Stomach (tissue), 9 donors: Measurements from ENCODE around the gene ANO1. TPM values are rescaled to one million over a fixed set of nuclear protein-coding genes. Genes with fewer than 3 reads are reported as not detected.
A peak's percentile ranks its signal among the peaks of the same experiment; 100 is the strongest.

Experiments
- DNase-seq, 2 donors: peaks; one replicate each; pipeline versions ENCODE4 v3.0.0 to v3.0.0-alpha.2; 2013 to 2019
- H3K27ac ChIP-seq, 5 donors: fragments of 200-600 bp in 4 of 5; sonication (generic) in 4 of 5; one replicate each; pipeline ENCODE4 v1.5.1; 2013 to 2019; ENCODE audit warnings: mild to moderate bottlenecking in 1 of 5, moderate library complexity in 1 of 5
- H3K27me3 ChIP-seq, 3 donors: fragments of 200-600 bp; sonication (generic); one replicate each; pipeline ENCODE4 v1.5.1; 2017 to 2019; ENCODE audit warnings: mixed run types in 1 of 3
- H3K36me3 ChIP-seq, 4 donors: fragments of 200-600 bp; sonication (generic); 1 replicate in 3 of 4; 2 replicates in 1 of 4; pipeline ENCODE4 v1.5.1; 2016 to 2019
- H3K4me1 ChIP-seq, 4 donors: fragments of 200-600 bp; sonication (generic); one replicate each; pipeline ENCODE4 v1.5.1; 2016 to 2019
- H3K4me3 ChIP-seq, 4 donors: fragments of 200-600 bp; sonication (generic) in 3 of 4; one replicate each; pipeline ENCODE4 v1.5.1; 2016 to 2019; ENCODE audit warnings: mild to moderate bottlenecking in 1 of 4
- H3K9me3 ChIP-seq, 4 donors: fragments of 200-600 bp; sonication (generic); one replicate each; pipeline ENCODE4 v1.5.1; 2016 to 2019
- CTCF ChIP-seq, 7 experiments: fragments of 450-650 bp in 4 of 7; fragments of 200-600 bp in 3 of 7; sonication (generic) in 3 of 7; IDR thresholded peaks; one replicate each; pipeline ENCODE4 v1.5.1; 2016 to 2019; ENCODE audit warnings: antibody characterized with exemption in 7 of 7, control low read depth in 2 of 7, mild to moderate bottlenecking in 1 of 7
- EP300 ChIP-seq: sonication (generic); formaldehyde crosslinking; IDR thresholded peaks from one replicate; pipeline ENCODE4 v1.6.1; 2017; ENCODE audit warnings: antibody characterized with exemption
- POLR2A ChIP-seq, 4 donors: fragments of 450-650 bp; IDR thresholded peaks; one replicate each; pipeline ENCODE4 v1.6.1; 2016; ENCODE audit warnings: antibody characterized with exemption in 4 of 4, control low read depth in 2 of 4, mild to moderate bottlenecking in 1 of 4, moderate library complexity in 1 of 4
- POLR2AphosphoS5 ChIP-seq, 3 donors: sonication (generic); formaldehyde crosslinking; IDR thresholded peaks; one replicate each; pipeline ENCODE4 v1.6.1; 2016; ENCODE audit warnings: antibody characterized with exemption in 3 of 3
- WGBS, 5 donors: extraction: QIAGEN DNeasy Blood & Tissue Kit in 3 of 5; methylation state at CpG; one replicate each; pipeline versions ENCODE4 v1.1.5 to v1.1.7; 2013 to 2018; 5-methylcytosine and 5-hydroxymethylcytosine counted together
- intact Hi-C: fragments of 100-400 bp; cut with DNase I; formaldehyde crosslinking; loops from one replicate; pipeline ENCODE4 v1.15.1; 2023; ENCODE audit warnings: low total_unique reads
- polyA plus RNA-seq, 3 donors: library from polyadenylated mRNA; stranded (reverse); fragments of 200-250 nt; gene quantifications; one replicate each; pipeline ENCODE4 v1.2.3, GENCODE V29; 2013
- total RNA-seq, 5 donors: library from RNA; depleted of rRNA; stranded (reverse); fragments of >200 nt; gene quantifications; one replicate each; pipeline versions ENCODE4 v1.1.0 to v1.2.3, GENCODE V29; 2014 to 2016
- donor health status: healthy with polysubstance abuse.
- donor health status: Bipolar disorder and iron deficiency.
- donor health status: healthy.

Gene ANO1
- total and polyA plus RNA-seq, 8 donors = 1.8 to 69.6 (median 12.9) TPM

GRCh38 chr11:70169632-70170031 is 91.5 kb downstream of the ANO1 start:
- no peak overlapping the region for H3K4me3 ChIP-seq
- 33 to 60% (median 47%) methylated on average over 8 of the region's 8 CpGs for WGBS, 5 donors
- intact Hi-C loops = no loop called here
- peaks cover 0 to 34% (median 9%) of the 10 kb centered on the region in 4 donors for H3K36me3 ChIP-seq
- no peaks in the 10 kb centered on the region for H3K9me3 ChIP-seq
- peak in 1 of 2 donors; percentile 83 for DNase-seq
- peaks cover 6 to 15% (median 10%) of the 10 kb centered on the region in 4 donors for H3K4me1 ChIP-seq
- peak overlapping the region in 3 of 5 donors; percentile 20 to 54 (median 28) for H3K27ac ChIP-seq
- H3K27me3 ChIP-seq = peaks cover 0 to 23% (median 0%) of the 10 kb centered on the region in 3 donors
- no peak for TF ChIP-seq POLR2A (IDR thresholded peaks at IDR 0.05)
- no peak for TF ChIP-seq CTCF (IDR thresholded peaks at IDR 0.05)
- TF ChIP-seq EP300 = no peak
- peak in 1 of 3 donors; percentile 48 for TF ChIP-seq POLR2AphosphoS5 (IDR thresholded peaks at IDR 0.05)

GRCh38 chr11:70170596-70171210 is 92.6 kb downstream of the ANO1 start:
- TF ChIP-seq POLR2AphosphoS5 (IDR thresholded peaks at IDR 0.05) = no peak
- TF ChIP-seq CTCF (IDR thresholded peaks at IDR 0.05) = no peak
- no peak for TF ChIP-seq EP300
- no peak for TF ChIP-seq POLR2A (IDR thresholded peaks at IDR 0.05)
- no peak overlapping the region for H3K27ac ChIP-seq
- H3K9me3 ChIP-seq = no peaks in the 10 kb centered on the region
- peaks cover 0 to 23% (median 0%) of the 10 kb centered on the region in 3 donors for H3K27me3 ChIP-seq
- H3K4me1 ChIP-seq = peaks cover 6 to 21% (median 10%) of the 10 kb centered on the region in 4 donors
- DNase-seq = no peak
- H3K36me3 ChIP-seq = peaks cover 0 to 34% (median 8%) of the 10 kb centered on the region in 4 donors
- intact Hi-C loops = no loop called here
- H3K4me3 ChIP-seq = no peak overlapping the region
- WGBS, 5 donors = 83 to 92% (median 89%) methylated on average over 15 to 22 of the region's 22 CpGs

- DNase-seq = no peak
These were observed 94.9 kb downstream of the ANO1 start for GRCh38 chr11:70173018-70173417.

GRCh38 chr11:70174547-70175235 is 96.6 kb downstream of the ANO1 start:
- 72 to 85% (median 81%) methylated on average over 17 of the region's 17 CpGs for WGBS, 5 donors
- intact Hi-C loops = no loop called here

More at GRCh38 chr11:70173018-70173417, 94.9 kb downstream of the ANO1 start:
- H3K9me3 ChIP-seq = no peaks in the 10 kb centered on the region
- H3K4me1 ChIP-seq = peaks cover 6 to 21% (median 10%) of the 10 kb centered on the region in 4 donors
- peaks cover 0 to 23% (median 3%) of the 10 kb centered on the region in 4 donors for H3K36me3 ChIP-seq
- 77 to 83% (median 79%) methylated on average over 4 of the region's 4 CpGs for WGBS, 5 donors
- TF ChIP-seq EP300 = no peak
- intact Hi-C loops = no loop called here
- no peak overlapping the region for H3K4me3 ChIP-seq
- H3K27ac ChIP-seq = no peak overlapping the region
- H3K27me3 ChIP-seq = peaks cover 0 to 14% (median 0%) of the 10 kb centered on the region in 3 donors

More at GRCh38 chr11:70174547-70175235, 96.6 kb downstream of the ANO1 start:
- H3K36me3 ChIP-seq = peaks cover 0 to 17% (median 1%) of the 10 kb centered on the region in 4 donors
- no peak overlapping the region for H3K27ac ChIP-seq
- no peaks in the 10 kb centered on the region for H3K27me3 ChIP-seq
- DNase-seq = peak in 1 of 2 donors; percentile 17
- H3K4me3 ChIP-seq = no peak overlapping the region
- H3K9me3 ChIP-seq = no peaks in the 10 kb centered on the region
- peaks cover 0 to 11% (median under 1%) of the 10 kb centered on the region in 4 donors for H3K4me1 ChIP-seq
- TF ChIP-seq POLR2A (IDR thresholded peaks at IDR 0.05) (no peak), EP300 (no peak), CTCF (IDR thresholded peaks at IDR 0.05) (no peak), POLR2AphosphoS5 (IDR thresholded peaks at IDR 0.05) (no peak)
